OCI-LY1 (cell line): ENCODE results near the gene PLEKHH1.

Source experiments
- H2AFZ ChIP-seq: fragments of 200-600 bp; sonication (generic), shearing (Covaris generic); 2 replicates; pipeline ENCODE4 v1.6.0; 2014; ENCODE audit warnings: antibody characterized with exemption, mild to moderate bottlenecking, low read length
- H3F3A ChIP-seq: fragments of 200-600 bp; sonication (generic), shearing (Covaris generic); 2 replicates; pipeline ENCODE4 v1.6.0; 2014; ENCODE audit warnings: mild to moderate bottlenecking, antibody characterized with exemption, low read length, moderate library complexity; ENCODE audit not compliant: insufficient read depth
- H3K27ac ChIP-seq: fragments of 200-600 bp; sonication (generic); 2 replicates; pipeline ENCODE4 v1.5.1; 2014; ENCODE audit warnings: low read length, mixed run types, mild to moderate bottlenecking, low read depth; ENCODE audit not compliant: poor library complexity, severe bottlenecking
- H3K27me3 ChIP-seq: fragments of 200-600 bp; sonication (generic); 2 replicates; pipeline ENCODE4 v1.6.0; 2014; ENCODE audit warnings: antibody characterized with exemption, mild to moderate bottlenecking, low read length, moderate library complexity; ENCODE audit not compliant: insufficient read depth
- H3K36me3 ChIP-seq: fragments of 200-600 bp; sonication (generic); 2 replicates; pipeline ENCODE4 v1.6.1; 2014; ENCODE audit warnings: mild to moderate bottlenecking, antibody characterized with exemption, low read length, moderate library complexity, mixed read lengths; ENCODE audit not compliant: insufficient read depth
- H3K4me1 ChIP-seq: fragments of 200-600 bp; sonication (generic); 2 replicates; pipeline ENCODE4 v1.5.1; 2014; ENCODE audit warnings: mild to moderate bottlenecking, low read length, moderate library complexity; ENCODE audit not compliant: insufficient read depth, severe bottlenecking
- H3K4me2 ChIP-seq: fragments of 200-600 bp; sonication (generic), shearing (Covaris generic); 2 replicates; pipeline ENCODE4 v1.6.1; 2014; ENCODE audit warnings: low read length
- H3K4me3 ChIP-seq: fragments of 200-600 bp; sonication (generic); 2 replicates; pipeline ENCODE4 v1.5.1; 2014; ENCODE audit warnings: low read length, low read depth, mild to moderate bottlenecking, mixed read lengths; ENCODE audit not compliant: poor library complexity, severe bottlenecking
- H3K79me2 ChIP-seq: fragments of 200-600 bp; shearing (Covaris generic); 2 replicates; pipeline ENCODE4 v1.6.1; 2016; ENCODE audit warnings: mixed run types, low read length, mixed read lengths; ENCODE audit not compliant: insufficient read depth
- H3K9ac ChIP-seq: fragments of 200-600 bp; sonication (generic), shearing (Covaris generic); 2 replicates; pipeline ENCODE4 v1.6.1; 2014; ENCODE audit warnings: mild to moderate bottlenecking, low read length, mixed read lengths
- H3K9me2 ChIP-seq: fragments of 200-600 bp; sonication (generic), shearing (Covaris generic); 2 replicates; pipeline ENCODE4 v1.6.1; 2014; ENCODE audit warnings: low read depth, mild to moderate bottlenecking, low read length, mixed read lengths
- H3K9me3 ChIP-seq: fragments of 200-600 bp; shearing (Covaris generic); 2 replicates; pipeline ENCODE4 v1.6.1; 2014; ENCODE audit warnings: low read length, mixed read lengths
- H4K20me1 ChIP-seq: fragments of 200-600 bp; sonication (generic), shearing (Covaris generic); 2 replicates; pipeline ENCODE4 v1.6.0; 2016; ENCODE audit warnings: mild to moderate bottlenecking, low read length; ENCODE audit not compliant: insufficient read depth
- CTCF ChIP-seq: fragments of 200-600 bp; sonication (generic), shearing (Covaris generic); IDR thresholded peaks from 2 replicates; pipeline ENCODE4 v1.5.1; 2017; ENCODE audit warnings: mild to moderate bottlenecking, antibody characterized with exemption, low read length, moderate library complexity, mixed read lengths
- EZH2 ChIP-seq: fragments of 200-600 bp; sonication (generic), shearing (Covaris generic); IDR thresholded peaks from 2 replicates; pipeline ENCODE4 v1.8.0; 2017; ENCODE audit warnings: borderline replicate concordance, mixed run types, mild to moderate bottlenecking, antibody characterized with exemption, low read length, moderate library complexity, mixed read lengths

Gene PLEKHH1

GRCh38 chr14:67512463-67513310 lies 20.4 kb upstream of the PLEKHH1 start:
- Histone ChIP-seq H3K9me2 (no peaks in the 10 kb centered on the region), H3K36me3 (no peaks in the 10 kb centered on the region), H3K4me1 (peaks cover 10% of the 10 kb centered on the region), H3K4me3 (no peak overlapping the region), H3F3A (no peaks in the 10 kb centered on the region), H4K20me1 (no peaks in the 10 kb centered on the region), H3K4me2 (no peak overlapping the region), H3K9ac (no peak overlapping the region), H3K9me3 (no peaks in the 10 kb centered on the region), H3K79me2 (no peaks in the 10 kb centered on the region), H2AFZ (no peak overlapping the region), H3K27ac (no peak overlapping the region), H3K27me3 (peaks cover 10% of the 10 kb centered on the region; the same call in 1 of the 2 replicates)
- TF ChIP-seq EZH2 (no peak), CTCF (no peak)

- H3K9me2 ChIP-seq, result no peaks in the 10 kb centered on the region
- no peaks in the 10 kb centered on the region for H3K36me3 ChIP-seq
- no peak overlapping the region for H3K4me2 ChIP-seq
- TF ChIP-seq CTCF (no peak), EZH2 (no peak)
- no peak overlapping the region for H3K9ac ChIP-seq
- H3K4me1 ChIP-seq, result peaks cover 10% of the 10 kb centered on the region
- H4K20me1 ChIP-seq, result no peaks in the 10 kb centered on the region
- no peaks in the 10 kb centered on the region for H3K79me2 ChIP-seq
- H3K4me3 ChIP-seq, result no peak overlapping the region
- no peaks in the 10 kb centered on the region for H3K9me3 ChIP-seq
- no peak overlapping the region for H2AFZ ChIP-seq
- H3K27ac ChIP-seq, result no peak overlapping the region
- peaks cover 10% of the 10 kb centered on the region; the same call in 1 of the 2 replicates for H3K27me3 ChIP-seq
- H3F3A ChIP-seq, result no peaks in the 10 kb centered on the region
Observed at GRCh38 chr14:67513631-67514108, 19.4 kb upstream of the PLEKHH1 start.

GRCh38 chr14:67514203-67514607 lies 18.9 kb upstream of the PLEKHH1 start:
- Histone ChIP-seq H3K9me3 (no peaks in the 10 kb centered on the region), H3K9me2 (no peaks in the 10 kb centered on the region), H3K79me2 (no peaks in the 10 kb centered on the region), H3K27ac (no peak overlapping the region), H3K4me1 (peaks cover 10% of the 10 kb centered on the region), H2AFZ (no peak overlapping the region), H3K4me3 (peak overlapping the region; percentile 66), H4K20me1 (no peaks in the 10 kb centered on the region), H3F3A (no peaks in the 10 kb centered on the region), H3K27me3 (peaks cover 10% of the 10 kb centered on the region; the same call in 1 of the 2 replicates), H3K36me3 (no peaks in the 10 kb centered on the region), H3K9ac (no peak overlapping the region; the same call in 1 of the 2 replicates), H3K4me2 (peak overlapping the region; percentile 83)
- TF ChIP-seq EZH2, result no peak
